Caco-2 (cell line): ENCODE measurements around the gene PACC1. TPM values are rescaled to one million over a fixed set of nuclear protein-coding genes. Genes with fewer than 3 reads are reported as not detected.

Source experiments
- BruUV-seq: library from RNA; stranded (reverse); fragments of 400-500 nt; replicated peaks from 2 replicates; lab custom pipeline; 2021; lab: Mats Ljungman, UMichigan
- CTCF ChIA-PET: fragments of 300-600 bp; sonication (Branson Sonifier 250); formaldehyde crosslinking; loops from one replicate; lab custom pipeline; 2022; ENCODE audit warnings: antibody characterized with exemption; lab: Charles Lee
- POLR2A ChIA-PET: fragments of 300-600 bp; sonication (Branson Sonifier 250); formaldehyde crosslinking; loops from one replicate; lab custom pipeline; 2022; ENCODE audit warnings: antibody characterized with exemption; lab: Charles Lee
- DNase-seq, 2 experiments: peaks; one replicate each; pipeline versions ENCODE4 v3.0.0 to v3.0.0-alpha.2; 2020 to 2022
- H3K27me3 ChIP-seq: replicated peaks from 2 replicates; pipeline ENCODE4 v1.6.0; 2011; ENCODE audit warnings: low read length; ENCODE audit not compliant: control insufficient read depth, insufficient read depth
- H3K36me3 ChIP-seq: 2 replicates; pipeline ENCODE4 v1.5.1; 2011; ENCODE audit warnings: low read length; ENCODE audit not compliant: control insufficient read depth, insufficient read depth
- H3K4me1 ChIP-seq: fragments of 250-450 bp; sonication (Bioruptor Pico); 2 replicates; pipeline ENCODE4 v1.5.1; 2020; ENCODE audit warnings: mild to moderate bottlenecking
- H3K4me3 ChIP-seq: 2 replicates; pipeline ENCODE4 v1.5.1; 2011; ENCODE audit warnings: low read depth, mild to moderate bottlenecking, control low read depth, low read length
- H3K9me3 ChIP-seq: fragments of 250-450 bp; sonication (Bioruptor Pico); 2 replicates; pipeline ENCODE4 v1.5.1; 2020; ENCODE audit warnings: mild to moderate bottlenecking, moderate library complexity
- H3K27ac Mint-ChIP-seq: one replicate; pipeline ENCODE4 v1.8.0; 2022; ENCODE audit warnings: mixed read lengths; ENCODE audit not compliant: unreplicated experiment
- H3K27me3 Mint-ChIP-seq: one replicate; pipeline ENCODE4 v1.8.0; 2022; ENCODE audit warnings: mixed read lengths; ENCODE audit not compliant: insufficient read depth, unreplicated experiment
- H3K36me3 Mint-ChIP-seq: one replicate; pipeline ENCODE4 v1.8.0; 2022; ENCODE audit warnings: mild to moderate bottlenecking, mixed read lengths; ENCODE audit not compliant: insufficient read depth, unreplicated experiment
- H3K4me1 Mint-ChIP-seq: one replicate; pipeline ENCODE4 v1.8.0; 2022; ENCODE audit warnings: low read depth, mixed read lengths; ENCODE audit not compliant: unreplicated experiment
- H3K4me3 Mint-ChIP-seq: one replicate; pipeline ENCODE4 v1.8.0; 2022; ENCODE audit warnings: mild to moderate bottlenecking, moderate library complexity, mixed read lengths; ENCODE audit not compliant: unreplicated experiment
- H3K9me3 Mint-ChIP-seq: one replicate; pipeline ENCODE4 v1.8.0; 2022; ENCODE audit warnings: mixed read lengths; ENCODE audit not compliant: unreplicated experiment
- CTCF ChIP-seq, 2 experiments: fragments of 200-600 bp in 1 of 2; IDR thresholded peaks; 1 replicate in 1 of 2; 2 replicates in 1 of 2; pipeline versions ENCODE4 v1.5.1 to v1.8.0; 2011 to 2022; ENCODE audit warnings: antibody characterized with exemption in 1 of 2, control low read depth in 1 of 2, inconsistent platforms in 1 of 2, low read depth in 1 of 2, low read length in 1 of 2, mild to moderate bottlenecking in 1 of 2, moderate library complexity in 1 of 2; ENCODE audit not compliant: insufficient read depth in 1 of 2, severe bottlenecking in 1 of 2, unreplicated experiment in 1 of 2
- intact Hi-C: fragments of 100-400 bp; cut with micrococcal nuclease; formaldehyde crosslinking; loops from one replicate; pipeline ENCODE4 v1.10.0; 2022; ENCODE audit not compliant: unreplicated experiment
- total RNA-seq: library from RNA; stranded (reverse); gene quantifications from 2 replicates; pipeline ENCODE4 v1.2.3, GENCODE V29; 2022

The PACC1 gene
- total RNA-seq, 1 experiment from 2014 or later, result 15.6 TPM

DNA sequence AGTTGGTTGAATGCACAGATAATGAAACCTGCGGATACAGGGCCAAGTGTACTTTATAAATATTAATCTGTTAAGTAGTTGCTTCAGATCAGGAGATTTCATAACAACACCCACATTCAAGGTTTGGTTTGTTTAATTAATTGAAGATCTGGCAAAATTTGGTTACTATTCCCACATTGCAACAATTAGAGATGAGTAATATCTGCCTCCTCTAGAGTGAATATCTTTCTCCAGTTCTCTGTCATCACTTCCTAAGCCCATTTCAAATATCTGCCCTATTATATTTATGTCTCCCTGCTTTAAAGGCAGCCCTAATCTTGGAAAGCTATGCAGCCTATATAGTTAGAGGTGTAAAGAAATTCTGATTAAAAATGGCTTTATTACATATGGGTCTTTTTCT, 68.1 kb downstream of the PACC1 start:
- DNase-seq, result no peak
- Histone ChIP-seq H3K36me3 (no peaks in the 10 kb centered on the region), H3K27me3 (no peaks in the 10 kb centered on the region), H3K4me1 (no peaks in the 10 kb centered on the region), H3K4me3 (no peak overlapping the region), H3K9me3 (no peaks in the 10 kb centered on the region)
- CTCF ChIA-PET, result no interaction called here
- POLR2A ChIA-PET, result no interaction called here
- Mint-ChIP-seq H3K4me1 (no peaks in the 10 kb centered on the region), H3K9me3 (no peaks in the 10 kb centered on the region), H3K27ac (no peak overlapping the region), H3K4me3 (no peak overlapping the region), H3K36me3 (peaks cover 22% of the 10 kb centered on the region), H3K27me3 (no peaks in the 10 kb centered on the region)
- no peak for TF ChIP-seq CTCF (IDR thresholded peaks at IDR 0.05; ENCODE audit: insufficient read depth in 1 of 2, low read depth in 1 of 2, low read length in 1 of 2, severe bottlenecking in 1 of 2, unreplicated experiment in 1 of 2)
- no TSS peak for BruUV-seq
- intact Hi-C loops, result no loop called here

DNA sequence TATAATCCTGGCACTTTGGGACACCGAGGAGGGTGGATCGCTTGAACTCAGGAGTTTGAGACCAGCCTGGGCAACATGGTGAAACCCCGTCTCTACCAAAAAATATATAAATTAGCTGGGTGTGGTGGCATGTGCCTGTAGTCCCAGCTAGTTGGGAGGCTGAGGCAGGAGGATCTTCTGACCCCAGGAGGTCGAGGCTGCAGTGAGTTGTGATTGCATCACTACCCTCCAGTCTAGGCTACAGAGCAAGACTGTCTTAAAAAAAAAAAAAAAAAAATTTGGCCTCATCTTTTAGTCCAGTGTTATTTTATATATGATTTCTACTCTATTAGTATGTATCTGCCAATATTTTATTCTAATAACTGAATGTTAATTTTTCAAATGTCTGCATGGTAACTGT, 69.8 kb downstream of the PACC1 start:
- Histone ChIP-seq H3K27me3 (no peaks in the 10 kb centered on the region), H3K4me3 (no peak overlapping the region), H3K4me1 (no peaks in the 10 kb centered on the region), H3K36me3 (no peaks in the 10 kb centered on the region), H3K9me3 (no peaks in the 10 kb centered on the region)
- no peak overlapping the region for H3K4me3 Mint-ChIP-seq
- ChIA-PET POLR2A (no interaction called here), CTCF (interaction anchor here (0.7 kb wide), 1 partner anchor 275 kb away, joined by 3 read pairs; no protein-coding TSS in a partner anchor)
- no peak for TF ChIP-seq CTCF (IDR thresholded peaks at IDR 0.05; ENCODE audit: insufficient read depth in 1 of 2, low read depth in 1 of 2, low read length in 1 of 2, severe bottlenecking in 1 of 2, unreplicated experiment in 1 of 2)
- H3K4me1 Mint-ChIP-seq, result no peaks in the 10 kb centered on the region
- no peaks in the 10 kb centered on the region for H3K27me3 Mint-ChIP-seq
- H3K36me3 Mint-ChIP-seq, result peaks cover 20% of the 10 kb centered on the region
- BruUV-seq, result no TSS peak
- intact Hi-C loops, result no loop called here
- H3K9me3 Mint-ChIP-seq, result no peaks in the 10 kb centered on the region
- DNase-seq, result no peak
- no peak overlapping the region for H3K27ac Mint-ChIP-seq

- intact Hi-C loops, result no loop called here
- Mint-ChIP-seq H3K4me1 (no peaks in the 10 kb centered on the region), H3K9me3 (no peaks in the 10 kb centered on the region), H3K27ac (no peak overlapping the region), H3K27me3 (no peaks in the 10 kb centered on the region), H3K4me3 (no peak overlapping the region), H3K36me3 (peaks cover 15% of the 10 kb centered on the region)
- Histone ChIP-seq H3K9me3 (no peaks in the 10 kb centered on the region), H3K27me3 (no peaks in the 10 kb centered on the region), H3K4me3 (no peak overlapping the region), H3K36me3 (no peaks in the 10 kb centered on the region; the same call in 1 of the 2 replicates), H3K4me1 (no peaks in the 10 kb centered on the region)
- TF ChIP-seq CTCF (IDR thresholded peaks at IDR 0.05; ENCODE audit: insufficient read depth in 1 of 2, low read depth in 1 of 2, low read length in 1 of 2, severe bottlenecking in 1 of 2, unreplicated experiment in 1 of 2), result no peak
- ChIA-PET POLR2A (interaction anchor here (0.5 kb wide), 1 partner anchor 141 kb away, joined by 6 read pairs; no protein-coding TSS in a partner anchor), CTCF (no interaction called here)
- BruUV-seq, result no TSS peak
- no peak for DNase-seq
Measured at GRCh38 chr1:212341090-212341489, 73.6 kb downstream of the PACC1 start.
